Activated T-cell treated with anti-CD3 and anti-CD28 coated beads, Interleukin-2, amount 50 U/mL, for 48 hours (primary cell): ENCODE data around the gene NDC80.
"Not testable (repeated sequence)": the region's sequence is repeated elsewhere in the genome, so short reads cannot be mapped to it uniquely, and the experiment has no call there.

Source experiments
- DNase-seq, 2 experiments: peaks; one replicate each; pipeline ENCODE4 v3.0.0-alpha.2; 2020

Gene NDC80

DNA sequence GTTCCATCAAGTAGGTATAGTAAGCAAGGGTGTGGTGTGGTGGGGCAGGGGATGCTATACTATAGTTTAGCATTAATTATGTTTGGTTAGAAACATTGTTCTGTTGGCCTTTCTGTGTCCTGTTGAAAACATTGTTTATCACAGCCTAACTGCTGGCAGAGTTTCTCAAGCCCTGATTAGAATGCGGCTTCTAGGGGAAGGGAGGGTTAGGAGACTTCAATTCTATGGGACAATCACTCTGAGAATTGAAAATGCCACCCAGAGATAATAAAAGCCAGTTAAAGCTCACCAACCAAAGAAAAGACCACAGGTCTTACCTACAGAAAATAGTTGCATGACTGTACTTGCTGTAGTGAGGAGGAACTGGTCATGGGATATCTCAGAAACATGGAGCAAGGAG, 64.2 kb downstream of the NDC80 start:
- no peak for DNase-seq

DNA sequence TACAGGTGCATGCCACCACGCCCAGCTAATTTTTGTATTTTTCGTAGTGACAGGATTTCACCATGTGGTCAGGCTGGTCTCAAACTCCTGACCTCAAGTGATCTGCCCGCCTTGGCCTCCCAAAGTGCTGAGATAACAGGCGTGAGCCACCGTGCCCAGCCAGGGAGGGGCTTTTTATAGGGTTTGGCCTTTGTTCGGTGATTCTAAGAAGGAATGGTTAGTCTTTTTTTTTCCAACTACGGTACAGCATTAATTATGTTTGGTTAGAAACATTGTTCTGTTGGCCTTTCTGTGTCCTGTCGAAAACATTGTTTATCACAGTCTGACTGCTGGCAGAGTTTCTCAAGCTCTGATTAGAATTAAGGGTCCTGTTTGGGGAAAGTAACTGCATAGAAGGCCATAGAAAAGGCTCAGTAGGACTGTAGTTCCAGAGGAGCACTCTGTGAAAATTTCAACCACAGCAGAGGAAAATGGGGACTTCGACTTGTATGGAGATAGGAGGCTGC, 64.8 kb downstream of the NDC80 start:
- DNase-seq = no peak

DNA sequence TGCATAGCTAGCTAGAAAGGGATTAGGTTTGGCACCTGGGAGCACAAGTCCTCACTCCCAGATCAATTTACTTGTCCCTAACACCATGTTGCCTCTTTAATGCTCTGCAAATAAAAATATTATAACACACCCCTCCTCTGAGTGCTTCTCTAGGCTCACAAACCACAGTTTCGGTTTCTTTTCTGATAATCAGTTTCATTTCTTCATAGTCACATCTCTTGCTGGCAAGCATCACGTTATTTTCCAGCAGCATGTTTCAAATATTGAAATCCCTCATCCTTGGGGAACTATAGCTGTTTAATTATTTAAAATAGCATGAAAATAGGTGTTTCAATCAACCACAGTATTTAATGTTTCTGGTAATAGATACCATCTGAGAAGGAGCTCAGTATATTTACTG, 70.3 kb downstream of the NDC80 start:
- DNase-seq = no peak

DNA sequence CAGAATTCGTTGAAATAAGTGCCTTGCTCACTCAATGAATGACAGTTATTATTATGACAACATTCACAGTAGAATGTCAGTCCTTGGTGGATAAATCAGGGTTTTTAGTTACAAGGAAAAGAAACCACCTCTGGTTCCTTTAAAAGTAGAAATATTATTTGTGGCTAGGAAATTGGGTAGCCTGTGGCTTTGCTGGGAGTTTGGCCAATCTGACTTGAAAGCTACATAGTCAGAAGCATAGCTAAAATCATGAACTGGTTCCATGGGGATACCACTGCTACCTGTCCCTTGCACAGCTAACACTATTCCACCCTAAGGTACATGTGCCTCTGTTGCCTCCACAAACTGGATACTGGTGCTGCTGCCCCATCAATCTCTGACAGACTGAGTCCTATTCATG, 71.4 kb downstream of the NDC80 start:
- no peak for DNase-seq

- DNase-seq = no peak
Measured at GRCh38 chr18:2644535-2644934, 73.2 kb downstream of the NDC80 start.

- no peak for DNase-seq
Measured at GRCh38 chr18:2651981-2652380, 80.6 kb downstream of the NDC80 start.

DNA sequence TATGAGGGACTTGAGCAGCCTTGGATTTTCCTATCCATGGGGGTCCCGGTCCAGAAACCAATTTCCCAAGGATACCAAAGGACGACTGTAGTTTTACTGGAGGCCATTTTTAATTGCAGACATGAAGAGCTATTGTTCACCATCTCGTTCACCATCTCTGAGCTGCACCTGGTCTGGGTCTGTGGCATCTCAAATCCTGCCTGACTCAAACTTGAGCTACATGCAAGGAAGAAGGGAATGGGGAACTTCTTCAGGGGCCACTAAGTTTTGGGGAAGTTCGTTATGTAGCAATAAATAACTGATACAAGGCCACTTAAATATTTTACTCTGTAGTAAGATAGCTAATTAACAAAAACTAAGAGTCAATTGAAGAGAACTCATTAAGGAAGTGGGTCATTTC, 82.1 kb downstream of the NDC80 start:
- no peak for DNase-seq

DNA sequence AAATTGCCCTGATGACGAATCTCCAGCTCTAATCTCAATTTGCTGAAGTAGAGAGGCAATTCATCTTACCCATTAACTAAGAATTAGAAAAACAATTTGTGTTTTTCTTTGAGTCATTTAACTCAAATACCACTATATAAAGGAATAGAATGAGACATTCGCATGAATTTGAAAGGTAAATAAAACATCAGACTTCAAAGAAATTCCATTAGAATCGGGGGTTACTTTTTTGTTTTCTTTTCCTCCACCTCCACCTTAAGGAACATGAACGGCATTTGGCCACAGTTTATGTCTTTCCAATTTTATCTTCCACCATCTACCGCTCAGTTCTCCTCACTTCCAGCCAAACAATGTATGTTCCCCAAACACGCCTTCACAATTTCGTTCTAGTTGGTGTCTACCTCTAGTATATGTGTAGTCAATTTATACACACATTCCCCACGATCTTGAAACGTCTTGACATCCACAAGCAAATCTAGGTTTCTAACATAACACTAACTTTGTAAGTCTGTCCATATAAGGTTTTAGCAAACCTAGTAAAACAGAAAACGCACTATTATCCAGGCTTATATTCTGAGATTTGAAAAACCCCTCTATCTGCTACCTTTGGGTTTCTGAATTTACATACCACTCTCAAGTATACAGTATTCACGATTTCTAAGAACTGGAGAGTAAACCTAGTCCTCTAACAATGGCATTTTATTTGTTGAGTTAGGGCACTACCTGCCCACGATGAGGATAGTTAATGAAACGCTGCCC, 83.0 kb downstream of the NDC80 start:
- DNase-seq = no peak

- DNase-seq = no peak
Measured at GRCh38 chr18:2654928-2655177, 83.5 kb downstream of the NDC80 start.

DNA sequence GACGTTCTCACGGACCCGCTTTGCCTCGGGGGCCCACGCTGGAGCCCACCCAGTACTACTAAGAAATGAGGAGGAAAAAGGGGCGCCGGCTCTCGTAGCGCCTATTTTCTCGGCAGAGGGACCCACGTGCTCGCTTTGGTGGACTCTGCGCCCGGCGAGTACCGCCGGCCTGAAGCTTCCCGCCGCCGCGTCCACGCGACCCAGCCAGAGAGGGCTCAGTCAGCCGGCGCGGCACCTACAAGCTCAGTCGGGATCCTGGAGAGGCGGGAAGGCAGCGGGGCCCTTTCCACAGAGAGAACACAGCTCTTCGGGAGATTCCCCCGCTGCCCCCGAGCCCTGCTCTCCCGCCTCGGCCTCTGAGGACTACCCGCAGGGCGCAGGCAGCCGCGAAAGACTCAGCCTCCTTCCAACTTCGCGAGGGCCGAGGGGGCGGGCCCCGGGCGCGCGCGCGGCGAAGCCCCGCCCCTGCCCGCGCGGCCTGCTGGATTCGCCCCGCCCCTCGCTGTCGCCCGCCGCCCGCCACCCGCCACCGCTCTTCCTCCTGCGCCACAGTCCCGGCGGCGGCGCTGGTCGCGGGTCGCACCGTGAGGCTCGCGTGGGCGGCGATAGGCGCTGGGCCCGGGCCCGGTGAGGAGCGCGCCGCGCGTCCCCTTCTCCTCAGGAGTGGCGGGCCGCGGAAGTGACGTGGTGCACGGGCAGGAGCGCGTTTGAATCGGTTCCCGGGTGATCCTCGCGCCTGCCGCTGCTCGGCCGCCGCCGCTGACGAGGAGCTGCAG, 84.0 kb downstream of the NDC80 start, which contains the start of gene SMCHD1:
Gene SMCHD1 (plus strand): TSS at position 549 of the 776 bp plus-strand sequence. CDS start 350 bp downstream, outside the sequence.
- DNase-seq = peak; percentile 93 to 96

DNA sequence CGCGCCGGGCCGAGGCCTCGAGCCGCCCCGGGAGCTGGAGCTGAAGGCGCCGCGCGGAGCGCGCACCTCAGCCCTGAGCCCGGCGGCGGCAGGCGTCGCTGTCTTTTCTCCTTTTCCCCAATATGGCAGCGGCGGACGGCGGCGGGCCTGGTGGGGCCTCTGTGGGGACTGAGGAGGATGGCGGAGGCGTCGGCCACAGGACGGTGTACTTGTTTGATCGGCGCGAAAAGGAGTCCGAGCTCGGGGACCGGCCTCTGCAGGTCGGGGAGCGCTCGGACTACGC, 84.5 kb downstream of the NDC80 start:
- peak in 1 of 2 experiments; percentile 79 for DNase-seq

- DNase-seq = peak; percentile 62 to 68
Measured at GRCh38 chr18:2656237-2656980, 85.1 kb downstream of the NDC80 start.

DNA sequence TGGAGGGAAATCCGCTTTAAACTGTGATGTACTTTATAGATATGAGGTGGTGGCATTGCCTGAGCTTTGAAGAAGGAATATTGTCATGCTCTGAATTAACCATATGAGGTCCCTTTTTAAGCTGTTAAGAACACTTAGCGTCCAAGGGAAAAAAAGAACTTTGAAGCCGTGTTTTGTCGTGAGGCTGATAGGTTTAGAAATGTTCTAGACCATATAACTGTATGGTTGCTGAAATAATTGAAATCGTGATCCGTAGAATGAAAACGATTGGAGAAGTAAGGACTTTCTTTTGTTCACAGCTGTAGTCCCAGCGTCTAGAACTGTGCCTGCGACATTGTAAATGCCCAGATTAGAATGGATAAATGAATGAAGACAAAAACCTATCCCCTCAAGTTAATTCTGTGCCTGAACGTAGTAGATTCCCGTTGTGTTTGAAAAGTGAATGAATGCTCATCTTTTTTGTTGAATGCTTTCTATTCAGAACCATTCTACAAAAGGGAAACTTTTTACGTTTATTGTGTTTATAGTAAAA, 85.7 kb downstream of the NDC80 start:
- DNase-seq = no peak

DNA sequence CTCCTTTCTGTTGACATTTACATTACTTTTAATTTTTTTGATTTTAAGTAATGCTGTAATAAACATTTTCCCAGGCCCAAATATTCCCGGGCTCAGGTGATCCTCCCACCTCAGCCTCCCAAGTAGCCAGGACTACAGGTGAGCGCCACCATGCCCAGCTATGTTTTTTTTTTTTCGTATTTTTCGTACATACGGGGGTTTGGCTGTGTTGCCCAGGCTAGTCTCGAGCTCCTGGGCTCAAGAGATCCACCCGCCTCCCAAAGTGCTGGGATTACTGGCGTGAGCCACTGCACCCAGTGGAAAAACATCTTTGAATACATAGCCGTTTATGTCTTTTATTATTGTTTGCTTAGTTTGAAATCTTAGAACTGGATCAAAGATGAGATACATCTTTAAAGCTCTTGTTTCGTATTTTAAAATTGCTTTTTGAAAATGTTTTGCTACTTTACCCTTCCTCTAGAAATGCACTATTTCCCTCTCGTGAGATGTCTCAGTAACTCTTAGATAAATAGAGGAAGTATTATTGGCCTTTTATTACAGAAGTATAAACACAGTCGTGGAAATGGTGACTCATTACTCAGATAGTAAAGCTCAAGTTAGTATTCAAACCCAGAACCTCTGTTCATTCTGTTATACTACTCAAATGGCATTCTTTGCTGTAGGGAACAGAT, 86.6 kb downstream of the NDC80 start:
- DNase-seq = no peak

DNA sequence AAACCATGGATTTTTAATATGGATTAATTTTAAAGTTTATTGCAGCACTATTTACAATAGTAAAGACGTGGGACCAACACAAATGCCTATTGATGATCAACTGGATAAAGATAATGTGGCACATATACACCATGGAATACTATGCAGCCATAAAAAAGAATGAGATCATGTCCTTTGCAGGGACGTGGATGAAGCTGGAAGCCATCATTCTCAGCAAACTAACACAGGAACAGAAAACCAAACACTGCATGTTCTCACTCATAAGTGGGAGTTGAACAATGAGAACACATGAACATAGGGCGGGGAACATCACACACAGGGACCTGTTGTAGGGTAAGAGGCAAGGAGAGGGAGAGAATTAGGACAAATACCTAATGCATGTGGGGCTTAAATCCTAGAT, 89.5 kb downstream of the NDC80 start:
- DNase-seq = not testable (repeated sequence)

GRCh38 chr18:2662288-2662687, 90.9 kb downstream of the NDC80 start:
- DNase-seq = not testable (repeated sequence)

GRCh38 chr18:2662990-2663389, 91.6 kb downstream of the NDC80 start:
- DNase-seq = no peak
